ENCODE results near the gene SMIM5.
A peak's percentile ranks its signal among the peaks of the same experiment; 100 is the strongest.

The SMIM5 gene

GRCh38 chr17:75684924-75685323 lies 51.7 kb downstream of the SMIM5 start:
- no peak overlapping the region for H3K4me3 ChIP-seq (ENCODE audit: extremely low read depth, insufficient read depth, low read length, poor library complexity, severe bottlenecking)
- H3K36me3 ChIP-seq (ENCODE audit: control insufficient read depth, insufficient read depth, low read length): peaks cover 78% of the 10 kb centered on the region
- H3K4me1 ChIP-seq (ENCODE audit: control insufficient read depth, insufficient read depth, low read length, poor library complexity, severe bottlenecking): peaks cover 45% of the 10 kb centered on the region
- no peak overlapping the region for H3K27ac ChIP-seq (ENCODE audit: low read depth, low read length, severe bottlenecking)
- no peaks in the 10 kb centered on the region for H3K9me3 ChIP-seq (ENCODE audit: control insufficient read depth, low read length)
- 98% methylated on average over 5 to 6 of the region's 7 CpGs for WGBS, 2 experiments (ENCODE audit: insufficient coverage in 2 of 2)

GRCh38 chr17:75685499-75685898 lies 52.3 kb downstream of the SMIM5 start:
- Histone ChIP-seq H3K4me3 (ENCODE audit: extremely low read depth, insufficient read depth, low read length, poor library complexity, severe bottlenecking) (no peak overlapping the region), H3K4me1 (ENCODE audit: control insufficient read depth, insufficient read depth, low read length, poor library complexity, severe bottlenecking) (peaks cover 45% of the 10 kb centered on the region), H3K36me3 (ENCODE audit: control insufficient read depth, insufficient read depth, low read length) (peaks cover 77% of the 10 kb centered on the region), H3K27ac (ENCODE audit: low read depth, low read length, severe bottlenecking) (no peak overlapping the region), H3K9me3 (ENCODE audit: control insufficient read depth, low read length) (no peaks in the 10 kb centered on the region)
- 100% methylated on average over 1 of the region's 3 CpGs; no CpG with 5 or more reads in 1 of the 2 experiments for WGBS, 2 experiments (ENCODE audit: insufficient coverage in 2 of 2)

- H3K4me3 ChIP-seq (ENCODE audit: extremely low read depth, insufficient read depth, low read length, poor library complexity, severe bottlenecking): no peak overlapping the region
- H3K9me3 ChIP-seq (ENCODE audit: control insufficient read depth, low read length): no peaks in the 10 kb centered on the region
- H3K27ac ChIP-seq (ENCODE audit: low read depth, low read length, severe bottlenecking): peak overlapping the region; percentile 34
- WGBS, 2 experiments (ENCODE audit: insufficient coverage in 2 of 2): 96 to 97% methylated on average over 9 to 11 of the region's 11 CpGs
- H3K36me3 ChIP-seq (ENCODE audit: control insufficient read depth, insufficient read depth, low read length): peaks cover 82% of the 10 kb centered on the region
- peaks cover 61% of the 10 kb centered on the region for H3K4me1 ChIP-seq (ENCODE audit: control insufficient read depth, insufficient read depth, low read length, poor library complexity, severe bottlenecking)
Measured at GRCh38 chr17:75688209-75688825, 55.1 kb downstream of the SMIM5 start.

- Histone ChIP-seq H3K27ac (ENCODE audit: low read depth, low read length, severe bottlenecking) (no peak overlapping the region), H3K4me1 (ENCODE audit: control insufficient read depth, insufficient read depth, low read length, poor library complexity, severe bottlenecking) (peaks cover 60% of the 10 kb centered on the region), H3K9me3 (ENCODE audit: control insufficient read depth, low read length) (no peaks in the 10 kb centered on the region), H3K4me3 (ENCODE audit: extremely low read depth, insufficient read depth, low read length, poor library complexity, severe bottlenecking) (no peak overlapping the region), H3K36me3 (ENCODE audit: control insufficient read depth, insufficient read depth, low read length) (peaks cover 80% of the 10 kb centered on the region)
- WGBS, 2 experiments (ENCODE audit: insufficient coverage in 2 of 2): 97 to 100% methylated on average over 5 to 6 of the region's 6 CpGs
Measured at GRCh38 chr17:75689441-75689873, 56.2 kb downstream of the SMIM5 start.
